ENCODE measurements around the gene EIF4E. TPM values are rescaled to one million over a fixed set of nuclear protein-coding genes. Genes with fewer than 3 reads are reported as not detected.

The EIF4E gene, protein sequence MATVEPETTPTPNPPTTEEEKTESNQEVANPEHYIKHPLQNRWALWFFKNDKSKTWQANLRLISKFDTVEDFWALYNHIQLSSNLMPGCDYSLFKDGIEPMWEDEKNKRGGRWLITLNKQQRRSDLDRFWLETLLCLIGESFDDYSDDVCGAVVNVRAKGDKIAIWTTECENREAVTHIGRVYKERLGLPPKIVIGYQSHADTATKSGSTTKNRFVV
- total RNA-seq = 100 to 1,000 TPM; 118 to 121 TPM

DNA sequence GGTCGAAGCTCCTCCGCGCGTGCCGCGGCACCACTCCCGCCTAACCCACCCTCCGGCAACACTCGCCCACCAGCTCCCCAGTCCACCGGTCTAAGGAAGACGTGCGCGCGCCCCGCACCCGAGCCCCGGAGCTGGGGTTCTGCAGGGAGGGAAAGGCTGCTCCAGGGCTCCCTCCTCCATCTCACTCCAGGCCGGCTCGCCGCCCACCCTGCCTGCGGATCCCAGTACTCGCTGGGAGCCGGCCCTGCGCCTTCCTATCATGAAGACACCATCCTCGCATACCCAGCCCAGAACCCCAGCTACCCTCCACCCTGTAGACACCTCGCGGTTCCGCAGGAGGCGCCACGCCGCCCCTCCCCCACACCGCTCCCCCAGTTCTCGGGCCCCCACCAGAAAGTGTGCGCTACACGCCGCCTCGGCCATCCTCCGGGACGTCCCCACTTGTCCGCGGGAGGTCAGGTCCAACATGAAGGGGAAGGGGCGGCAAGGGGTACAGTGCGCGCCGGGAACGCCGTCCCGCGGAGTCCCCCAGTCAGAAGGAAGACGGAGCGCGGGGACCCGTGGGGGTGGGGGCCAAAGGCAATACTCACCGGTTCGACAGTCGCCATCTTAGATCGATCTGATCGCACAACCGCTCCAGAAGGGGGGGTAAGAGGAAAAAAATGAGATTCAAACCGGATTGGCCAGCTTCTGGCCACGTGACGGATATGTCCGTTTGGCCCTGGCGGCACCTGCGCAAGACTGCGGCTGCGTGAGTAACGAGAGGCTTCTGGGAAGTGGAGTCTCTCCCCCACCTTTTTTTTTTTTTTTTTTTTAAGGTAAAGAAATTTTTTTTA, at the start of gene EIF4E:
Gene EIF4E (minus strand): TSS at position 629 of the 836 bp plus-strand sequence. CDS start 21 bp downstream, at position 608.
- no peaks in the 10 kb centered on the region for H3K27me3 Mint-ChIP-seq
- ChIA-PET POLR2A (interaction anchor here (0.6 to 5.1 kb wide), 30 partner anchors 9 to 1018 kb away, joined by 3 to 58 read pairs (median 4); partner anchors contain the start of genes ADH5, DNAJB14, METAP1 and RAP1GDS1), CTCF (interaction anchor here (0.6 to 3.2 kb wide), 9 partner anchors 14 to 477 kb away, joined by 3 to 27 read pairs (median 3); partner anchors contain the start of gene METAP1)
- no peaks in the 10 kb centered on the region for H3K9me3 Mint-ChIP-seq
- peak; percentile 98 for DNase-seq
- peak within 1 kb of the TSS; percentile 88 for H3K4me3 Mint-ChIP-seq
- peaks cover 36% of the 10 kb centered on the region for H3K4me1 Mint-ChIP-seq (ENCODE audit: low read depth)
- TF ChIP-seq, protein P1, sequence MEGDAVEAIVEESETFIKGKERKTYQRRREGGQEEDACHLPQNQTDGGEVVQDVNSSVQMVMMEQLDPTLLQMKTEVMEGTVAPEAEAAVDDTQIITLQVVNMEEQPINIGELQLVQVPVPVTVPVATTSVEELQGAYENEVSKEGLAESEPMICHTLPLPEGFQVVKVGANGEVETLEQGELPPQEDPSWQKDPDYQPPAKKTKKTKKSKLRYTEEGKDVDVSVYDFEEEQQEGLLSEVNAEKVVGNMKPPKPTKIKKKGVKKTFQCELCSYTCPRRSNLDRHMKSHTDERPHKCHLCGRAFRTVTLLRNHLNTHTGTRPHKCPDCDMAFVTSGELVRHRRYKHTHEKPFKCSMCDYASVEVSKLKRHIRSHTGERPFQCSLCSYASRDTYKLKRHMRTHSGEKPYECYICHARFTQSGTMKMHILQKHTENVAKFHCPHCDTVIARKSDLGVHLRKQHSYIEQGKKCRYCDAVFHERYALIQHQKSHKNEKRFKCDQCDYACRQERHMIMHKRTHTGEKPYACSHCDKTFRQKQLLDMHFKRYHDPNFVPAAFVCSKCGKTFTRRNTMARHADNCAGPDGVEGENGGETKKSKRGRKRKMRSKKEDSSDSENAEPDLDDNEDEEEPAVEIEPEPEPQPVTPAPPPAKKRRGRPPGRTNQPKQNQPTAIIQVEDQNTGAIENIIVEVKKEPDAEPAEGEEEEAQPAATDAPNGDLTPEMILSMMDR (IDR thresholded peaks at IDR 0.05) = peak; percentile 48
- H3K36me3 Mint-ChIP-seq (ENCODE audit: low read depth) = peaks cover 24% of the 10 kb centered on the region
- ATAC-seq = peak; percentile 78
- H3K27ac Mint-ChIP-seq = peak within 1 kb of the TSS; percentile 95
- intact Hi-C loops (cut with micrococcal nuclease) = loop anchor here (5.0 to 10.0 kb wide), 4 partner anchors 69 to 444 kb away; partner anchors contain the start of gene METAP1

DNA sequence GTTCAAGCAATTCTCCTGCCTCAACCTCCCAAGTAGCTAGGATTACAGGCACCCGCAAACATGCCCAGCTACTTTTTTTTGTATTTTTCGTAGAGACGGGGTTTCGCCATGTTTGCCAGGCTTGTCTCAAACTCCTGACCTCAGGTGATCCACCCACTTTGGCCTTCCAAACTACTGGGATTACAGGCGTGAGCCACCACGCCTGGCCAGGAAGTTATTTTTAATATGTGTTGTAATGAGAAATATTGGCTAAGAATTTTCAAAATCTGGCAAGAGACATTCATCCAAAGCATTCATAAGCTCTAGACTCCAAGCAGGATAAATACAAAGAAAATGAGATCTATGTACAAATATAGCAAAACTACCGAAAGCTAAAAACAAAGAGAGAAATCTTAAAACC, 48.6 kb upstream of the EIF4E start:
- H3K36me3 Mint-ChIP-seq (ENCODE audit: low read depth) = no peaks in the 10 kb centered on the region
- no peak for DNase-seq
- no peak for ATAC-seq
- H3K4me3 Mint-ChIP-seq = no peak overlapping the region
- H3K27ac Mint-ChIP-seq = no peak overlapping the region
- POLR2A ChIA-PET = interaction anchor here (0.6 kb wide), 1 partner anchor 58 kb away, joined by 3 read pairs; no protein-coding TSS in a partner anchor
- TF ChIP-seq, protein P1 (IDR thresholded peaks at IDR 0.05) = no peak
- no peaks in the 10 kb centered on the region for H3K4me1 Mint-ChIP-seq (ENCODE audit: low read depth)
- peaks cover 3% of the 10 kb centered on the region for H3K27me3 Mint-ChIP-seq
- CTCF ChIA-PET = interaction anchor here (0.5 kb wide), 1 partner anchor 37 kb away, joined by 3 read pairs; no protein-coding TSS in a partner anchor
- H3K9me3 Mint-ChIP-seq = no peaks in the 10 kb centered on the region
- intact Hi-C loops (cut with micrococcal nuclease) = no loop called here

DNA sequence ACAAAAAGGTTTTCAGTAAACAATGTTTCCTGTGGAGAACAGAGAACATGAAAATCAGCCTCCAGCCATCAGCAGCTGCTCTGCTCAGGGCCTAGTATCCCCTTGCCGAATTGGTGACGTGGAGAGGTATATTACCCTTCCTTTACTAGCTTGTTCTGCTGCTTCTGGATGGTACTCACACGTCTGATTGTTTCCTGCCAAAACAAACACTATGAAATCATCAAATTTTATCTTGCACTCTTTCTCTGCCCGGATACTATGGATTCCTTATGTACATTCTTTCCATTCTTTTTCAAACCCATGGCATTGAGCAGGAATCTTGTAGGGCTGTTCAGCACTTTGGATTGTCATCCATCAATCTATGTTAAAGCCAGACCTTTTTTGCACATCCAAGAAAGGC, 47.8 kb upstream of the EIF4E start:
- POLR2A ChIA-PET = no interaction called here
- CTCF ChIA-PET = no interaction called here

DNA sequence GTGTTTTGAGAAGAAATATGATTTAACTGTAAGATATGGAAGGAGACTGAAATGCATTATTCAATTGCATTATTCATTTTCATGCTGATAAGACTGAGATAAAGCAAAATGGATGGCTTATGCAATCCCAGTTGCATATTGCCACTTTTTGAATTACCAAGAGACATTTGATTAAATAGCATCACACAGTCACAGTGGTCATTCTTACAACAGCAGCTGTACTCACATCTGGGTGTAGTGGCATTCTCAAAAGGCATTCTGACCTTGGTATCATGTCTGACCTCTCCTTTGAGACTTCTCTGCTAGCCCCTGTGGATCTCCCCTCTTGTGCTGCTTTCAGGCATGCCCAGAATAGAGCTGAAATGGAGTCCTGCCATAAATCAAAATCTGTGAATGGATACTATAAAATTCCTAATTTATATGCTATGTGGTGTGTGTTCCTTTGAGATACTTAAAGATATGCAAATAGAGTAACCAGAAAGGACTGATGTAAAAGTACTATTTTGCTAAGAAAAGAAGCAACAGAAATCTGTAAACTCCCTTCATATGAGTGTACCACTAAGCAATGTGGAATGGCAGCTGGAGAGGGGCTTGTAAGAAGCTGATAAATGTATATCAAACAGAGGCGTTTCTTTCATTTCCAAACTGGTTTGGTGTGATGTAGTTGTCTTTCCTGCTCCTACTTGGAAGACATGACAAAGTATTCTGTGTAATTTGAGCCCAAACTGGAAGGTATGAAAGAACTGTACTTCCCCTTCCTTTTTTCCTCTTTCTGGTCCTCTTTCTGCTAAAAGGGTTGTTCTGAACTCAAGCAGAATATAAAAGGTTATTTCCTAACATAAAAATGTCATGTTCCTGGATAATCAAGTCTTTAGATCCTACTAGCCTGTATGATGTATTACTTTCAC, 41.2 kb upstream of the EIF4E start:
- H3K4me1 Mint-ChIP-seq (ENCODE audit: low read depth) = no peaks in the 10 kb centered on the region
- no peak overlapping the region for H3K27ac Mint-ChIP-seq
- intact Hi-C loops (cut with micrococcal nuclease) = no loop called here
- CTCF ChIA-PET = no interaction called here
- H3K9me3 Mint-ChIP-seq = no peaks in the 10 kb centered on the region
- no peak for ATAC-seq
- TF ChIP-seq, protein P1 (IDR thresholded peaks at IDR 0.05) = no peak
- POLR2A ChIA-PET = no interaction called here
- H3K4me3 Mint-ChIP-seq = no peak overlapping the region
- no peak for DNase-seq
- H3K27me3 Mint-ChIP-seq = peaks cover 3% of the 10 kb centered on the region
- H3K36me3 Mint-ChIP-seq (ENCODE audit: low read depth) = no peaks in the 10 kb centered on the region

More for the DNA sequence above, 47.8 kb upstream of the EIF4E start:
- H3K27ac Mint-ChIP-seq = no peak overlapping the region
- H3K36me3 Mint-ChIP-seq (ENCODE audit: low read depth) = no peaks in the 10 kb centered on the region
- intact Hi-C loops (cut with micrococcal nuclease) = no loop called here
- TF ChIP-seq, protein P1 (IDR thresholded peaks at IDR 0.05) = no peak
- DNase-seq (no peak), ATAC-seq (no peak)
- no peaks in the 10 kb centered on the region for H3K9me3 Mint-ChIP-seq
- peaks cover 3% of the 10 kb centered on the region for H3K27me3 Mint-ChIP-seq
- H3K4me1 Mint-ChIP-seq (ENCODE audit: low read depth) = no peaks in the 10 kb centered on the region
- H3K4me3 Mint-ChIP-seq = no peak overlapping the region
